ENCODE measurements around the gene FGD3. TPM values are rescaled to one million over a fixed set of nuclear protein-coding genes. Genes with fewer than 3 reads are reported as not detected.

Gene FGD3
- total and polyA plus RNA-seq, 2 of the 8 experiments (the other 6 are each of a cell fraction or from before 2014, with no cell fraction given) = 1.4 to 1.9 TPM

DNA sequence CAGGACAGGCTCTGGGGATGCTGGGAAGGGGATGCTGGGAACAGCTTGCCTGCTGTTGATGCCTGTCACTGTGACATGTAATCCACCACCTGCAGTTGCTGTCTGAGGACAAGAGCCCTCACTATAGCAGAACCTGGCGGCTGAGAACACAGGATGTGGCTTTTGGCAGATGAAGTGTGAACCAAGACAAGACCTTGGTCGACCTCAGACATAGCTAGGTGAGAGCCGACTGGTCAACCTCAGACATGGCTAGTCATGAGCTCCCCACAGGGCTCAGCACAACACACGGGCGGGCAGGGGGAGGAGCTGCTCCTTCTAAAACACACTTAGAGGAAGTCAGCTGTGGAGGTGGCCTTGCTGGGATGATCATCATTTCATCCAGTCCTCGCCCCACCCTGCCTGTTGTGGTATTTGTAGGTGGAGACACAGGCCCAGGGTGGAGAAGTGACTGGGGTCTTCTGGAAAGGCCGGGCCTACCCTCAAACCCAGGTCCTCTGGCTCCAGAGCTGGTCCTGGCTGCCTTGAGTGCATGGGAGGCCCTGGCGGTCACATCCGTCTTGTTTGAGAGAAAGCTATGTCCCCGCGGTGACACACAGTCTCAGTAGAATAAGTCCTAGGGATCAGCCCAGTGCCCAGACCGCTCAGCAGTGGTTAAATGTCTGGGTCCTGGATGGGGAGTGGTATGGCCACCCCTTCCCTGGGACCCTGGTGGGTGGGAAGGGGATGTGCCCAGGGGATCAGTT, 117.2 kb downstream of the FGD3 start:
- Histone ChIP-seq H2BK12ac (ENCODE audit: low read depth, low read length) (no peak overlapping the region), H4K5ac (ENCODE audit: insufficient read length, low read depth, low read length) (no peak overlapping the region), H4K91ac (replicated peaks; ENCODE audit: insufficient read length, low read length) (no peak overlapping the region), H2BK5ac (ENCODE audit: low read depth, low read length) (no peak overlapping the region; the same call in 1 of the 2 replicates), H3K79me2 (ENCODE audit: control insufficient read depth in 1 of 2, insufficient read depth in 2 of 2, low read length in 2 of 2) (no peaks in the 10 kb centered on the region), H2BK120ac (replicated peaks; ENCODE audit: low read depth, low read length) (no peak overlapping the region), H3K27me3 (replicated peaks in 1 of 4; ENCODE audit: control insufficient read depth in 3 of 4, extremely low read depth in 1 of 4, insufficient read depth in 3 of 4, low read length in 3 of 4) (peaks cover 0 to 1% (median under 1%) of the 10 kb centered on the region in 4 experiments; a peak in 4 of 7 replicates), H3K27ac (ENCODE audit: low read depth, low read length) (no peak overlapping the region), H3K4me3 (ENCODE audit: extremely low read depth in 1 of 4, insufficient read depth in 2 of 4, low read depth in 3 of 4, low read length in 4 of 4) (no peak overlapping the region), H3K9me3 (ENCODE audit: insufficient read depth in 2 of 2, low read depth in 1 of 2, low read length in 1 of 2) (no peaks in the 10 kb centered on the region), H3K79me1 (ENCODE audit: low read depth, low read length) (peaks cover 2% of the 10 kb centered on the region; the same call in 1 of the 2 replicates), H3K4me2 (ENCODE audit: insufficient read depth in 1 of 2, low read depth in 2 of 2, low read length in 2 of 2) (no peak overlapping the region), H3K4ac (replicated peaks; ENCODE audit: insufficient read length, low read depth, low read length) (no peak overlapping the region), H2AFZ (ENCODE audit: low read length) (no peak overlapping the region), H2AK5ac (ENCODE audit: low read depth, low read length) (no peak overlapping the region), H3K18ac (ENCODE audit: extremely low read depth, low read length) (no peak overlapping the region), H2BK15ac (ENCODE audit: low read length) (no peak overlapping the region), H3K9ac (replicated peaks in 1 of 4; ENCODE audit: extremely low read depth in 1 of 4, low read depth in 3 of 4, low read length in 3 of 4) (no peak overlapping the region), H3K23me2 (ENCODE audit: low read depth, low read length) (no peaks in the 10 kb centered on the region), H3K23ac (ENCODE audit: insufficient read length) (no peak overlapping the region), H4K8ac (ENCODE audit: extremely low read depth, insufficient read depth, low read length) (no peak overlapping the region), H2BK20ac (ENCODE audit: low read length) (no peak overlapping the region), H3K4me1 (replicated peaks in 1 of 4; ENCODE audit: control insufficient read depth in 3 of 4, insufficient read depth in 4 of 4, low read length in 3 of 4) (peaks cover 0 to 17% (median 11%) of the 10 kb centered on the region in 4 experiments; a peak in 6 of 7 replicates), H3K36me3 (ENCODE audit: control insufficient read depth in 2 of 4, insufficient read depth in 4 of 4, low read length in 3 of 4) (no peaks in the 10 kb centered on the region), H3K14ac (ENCODE audit: insufficient read length) (no peak overlapping the region), H3K56ac (replicated peaks; ENCODE audit: insufficient read length, low read depth, low read length) (no peak overlapping the region), H4K20me1 (replicated peaks in 1 of 2; ENCODE audit: control insufficient read depth in 1 of 2, insufficient read depth in 2 of 2, low read length in 2 of 2) (no peaks in the 10 kb centered on the region)
- WGBS, 2 experiments (ENCODE audit: extremely low coverage in 1 of 2, insufficient coverage in 1 of 2, insufficient read length in 1 of 2, insufficient replicate concordance in 2 of 2, low coverage in 1 of 2, low lambda C conversion rate in 2 of 2, missing lambda C conversion rate in 1 of 2) = 88% methylated on average over 12 of the region's 12 CpGs; no CpG with 5 or more reads in 1 of the 2 experiments
- POLR2A ChIA-PET (ENCODE audit: partially characterized antibody) = interaction anchor here (1.3 kb wide), 1 partner anchor 27 kb away, joined by 3 read pairs; no protein-coding TSS in a partner anchor
- CTCF ChIA-PET (ENCODE audit: partially characterized antibody) = interaction anchor here (0.7 to 1.6 kb wide), 6 partner anchors 14 to 245 kb away, joined by 3 to 7 read pairs (median 4); no protein-coding TSS in a partner anchor
- no peak for DNase-seq (ENCODE audit: low read depth in 1 of 2, low spot score in 2 of 2)
- no peak for FAIRE-seq
- TF ChIP-seq, protein P1, sequence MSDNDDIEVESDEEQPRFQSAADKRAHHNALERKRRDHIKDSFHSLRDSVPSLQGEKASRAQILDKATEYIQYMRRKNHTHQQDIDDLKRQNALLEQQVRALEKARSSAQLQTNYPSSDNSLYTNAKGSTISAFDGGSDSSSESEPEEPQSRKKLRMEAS (IDR thresholded peaks at IDR 0.05) = no peak
- TF ChIP-seq KDM4A (IDR thresholded peaks at IDR 0.05; ENCODE audit: low read depth, low read length, severe bottlenecking) (no peak), HDAC2 (IDR thresholded peaks at IDR 0.05; ENCODE audit: borderline replicate concordance in 1 of 2, low read depth in 2 of 2, low read length in 2 of 2) (no peak), POLR2AphosphoS5 (IDR thresholded peaks at IDR 0.05; ENCODE audit: low read depth, low read length) (no peak), TAF7 (optimal IDR thresholded peaks at IDR 0.05; ENCODE audit: borderline replicate concordance, low read depth, low read length) (no peak), SIN3A (conservative IDR thresholded peaks at IDR 0.05 in 1 of 2, IDR thresholded peaks at IDR 0.05 in 1 of 2; ENCODE audit: low read depth in 1 of 2, low read length in 2 of 2) (no peak), SIX5 (IDR thresholded peaks at IDR 0.05; ENCODE audit: low read depth, low read length) (no peak), BACH1 (IDR thresholded peaks at IDR 0.05; ENCODE audit: low read length) (no peak)
- TF ChIP-seq, protein P2, sequence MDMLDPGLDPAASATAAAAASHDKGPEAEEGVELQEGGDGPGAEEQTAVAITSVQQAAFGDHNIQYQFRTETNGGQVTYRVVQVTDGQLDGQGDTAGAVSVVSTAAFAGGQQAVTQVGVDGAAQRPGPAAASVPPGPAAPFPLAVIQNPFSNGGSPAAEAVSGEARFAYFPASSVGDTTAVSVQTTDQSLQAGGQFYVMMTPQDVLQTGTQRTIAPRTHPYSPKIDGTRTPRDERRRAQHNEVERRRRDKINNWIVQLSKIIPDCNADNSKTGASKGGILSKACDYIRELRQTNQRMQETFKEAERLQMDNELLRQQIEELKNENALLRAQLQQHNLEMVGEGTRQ (IDR thresholded peaks at IDR 0.05; ENCODE audit: low read length) = no peak

Measured in H1 (cell line).